ENCODE results near the gene CAPN9.

The CAPN9 gene

GRCh38 chr1:230773396-230774033, 26.3 kb downstream of the CAPN9 start:
- no peaks in the 10 kb centered on the region for H4K20me1 ChIP-seq (ENCODE audit: insufficient read depth, low read length)
- TF ChIP-seq CTCF (IDR thresholded peaks at IDR 0.05; ENCODE audit: low read length), result no peak
- no peak for TF ChIP-seq EZH2 (IDR thresholded peaks at IDR 0.05; ENCODE audit: borderline replicate concordance, low read length)
- no peak overlapping the region for H3K4me3 ChIP-seq (ENCODE audit: low read depth, low read length, poor library complexity, severe bottlenecking)
- no peaks in the 10 kb centered on the region for H3K4me1 ChIP-seq (ENCODE audit: insufficient read depth, low read length, severe bottlenecking)
- H3K36me3 ChIP-seq (ENCODE audit: insufficient read depth, low read length), result no peaks in the 10 kb centered on the region
- H3K27ac ChIP-seq (ENCODE audit: low read depth, low read length, poor library complexity, severe bottlenecking), result no peak overlapping the region
- no peak overlapping the region for H3K9ac ChIP-seq (ENCODE audit: low read length)
- no peaks in the 10 kb centered on the region for H3F3A ChIP-seq (ENCODE audit: insufficient read depth, low read length)
- no peaks in the 10 kb centered on the region for H3K9me2 ChIP-seq (ENCODE audit: low read depth, low read length)
- H2AFZ ChIP-seq (ENCODE audit: low read length), result no peak overlapping the region
- no peaks in the 10 kb centered on the region for H3K79me2 ChIP-seq (ENCODE audit: insufficient read depth, low read length)
- H3K9me3 ChIP-seq (ENCODE audit: low read length), result no peaks in the 10 kb centered on the region
- H3K27me3 ChIP-seq (ENCODE audit: insufficient read depth, low read length), result peaks cover 4% of the 10 kb centered on the region; the same call in 1 of the 2 replicates
- no peak overlapping the region for H3K4me2 ChIP-seq (ENCODE audit: low read length)

GRCh38 chr1:230778916-230779590, 31.9 kb downstream of the CAPN9 start:
- no peak overlapping the region for H3K27ac ChIP-seq (ENCODE audit: low read depth, low read length, poor library complexity, severe bottlenecking)
- H3K9me2 ChIP-seq (ENCODE audit: low read depth, low read length), result no peaks in the 10 kb centered on the region
- H3K27me3 ChIP-seq (ENCODE audit: insufficient read depth, low read length), result no peaks in the 10 kb centered on the region
- no peak overlapping the region for H3K9ac ChIP-seq (ENCODE audit: low read length)
- H3K79me2 ChIP-seq (ENCODE audit: insufficient read depth, low read length), result no peaks in the 10 kb centered on the region
- H3F3A ChIP-seq (ENCODE audit: insufficient read depth, low read length), result no peaks in the 10 kb centered on the region
- H2AFZ ChIP-seq (ENCODE audit: low read length), result no peak overlapping the region
- no peaks in the 10 kb centered on the region for H3K36me3 ChIP-seq (ENCODE audit: insufficient read depth, low read length)
- H4K20me1 ChIP-seq (ENCODE audit: insufficient read depth, low read length), result no peaks in the 10 kb centered on the region
- no peaks in the 10 kb centered on the region for H3K4me1 ChIP-seq (ENCODE audit: insufficient read depth, low read length, severe bottlenecking)
- TF ChIP-seq CTCF (IDR thresholded peaks at IDR 0.05; ENCODE audit: low read length) (no peak), EZH2 (IDR thresholded peaks at IDR 0.05; ENCODE audit: borderline replicate concordance, low read length) (no peak)
- H3K9me3 ChIP-seq (ENCODE audit: low read length), result no peaks in the 10 kb centered on the region
- H3K4me3 ChIP-seq (ENCODE audit: low read depth, low read length, poor library complexity, severe bottlenecking), result no peak overlapping the region
- no peak overlapping the region for H3K4me2 ChIP-seq (ENCODE audit: low read length)

GRCh38 chr1:230781131-230781530, 33.9 kb downstream of the CAPN9 start:
- no peak for TF ChIP-seq CTCF (IDR thresholded peaks at IDR 0.05; ENCODE audit: low read length)
- TF ChIP-seq EZH2 (IDR thresholded peaks at IDR 0.05; ENCODE audit: borderline replicate concordance, low read length), result no peak
- no peaks in the 10 kb centered on the region for H4K20me1 ChIP-seq (ENCODE audit: insufficient read depth, low read length)
- H3K9ac ChIP-seq (ENCODE audit: low read length), result no peak overlapping the region
- no peaks in the 10 kb centered on the region for H3K9me2 ChIP-seq (ENCODE audit: low read depth, low read length)
- no peak overlapping the region for H3K27ac ChIP-seq (ENCODE audit: low read depth, low read length, poor library complexity, severe bottlenecking)
- no peaks in the 10 kb centered on the region for H3K27me3 ChIP-seq (ENCODE audit: insufficient read depth, low read length)
- no peak overlapping the region for H2AFZ ChIP-seq (ENCODE audit: low read length)
- no peaks in the 10 kb centered on the region for H3K9me3 ChIP-seq (ENCODE audit: low read length)
- no peaks in the 10 kb centered on the region for H3K79me2 ChIP-seq (ENCODE audit: insufficient read depth, low read length)
- H3K36me3 ChIP-seq (ENCODE audit: insufficient read depth, low read length), result no peaks in the 10 kb centered on the region
- no peak overlapping the region for H3K4me3 ChIP-seq (ENCODE audit: low read depth, low read length, poor library complexity, severe bottlenecking)
- H3F3A ChIP-seq (ENCODE audit: insufficient read depth, low read length), result no peaks in the 10 kb centered on the region
- no peak overlapping the region for H3K4me2 ChIP-seq (ENCODE audit: low read length)
- H3K4me1 ChIP-seq (ENCODE audit: insufficient read depth, low read length, severe bottlenecking), result no peaks in the 10 kb centered on the region

All from OCI-LY1 (cell line).